ENCODE results near the gene LDB2.

Gene LDB2

GRCh38 chr4:16480011-16480410 is 418.4 kb downstream of the LDB2 start:
- no peak for DNase-seq (ENCODE audit: low spot score)
- in situ Hi-C loops (cut with MboI; ENCODE audit: low pct_unique_long_range_greater_than_20kb, low sequenced_read_pairs, unreplicated experiment) = no loop called here
- no peak for TF ChIP-seq CTCF (IDR thresholded peaks at IDR 0.05; ENCODE audit: extremely low read depth, insufficient read depth, missing control alignments)

- in situ Hi-C loops (cut with MboI; ENCODE audit: low pct_unique_long_range_greater_than_20kb, low sequenced_read_pairs, unreplicated experiment) = no loop called here
- no peak for TF ChIP-seq CTCF (IDR thresholded peaks at IDR 0.05; ENCODE audit: extremely low read depth, insufficient read depth, missing control alignments)
- no peak for DNase-seq (ENCODE audit: low spot score)
Measured at GRCh38 chr4:16472537-16472936, 425.9 kb downstream of the LDB2 start.

GRCh38 chr4:16467061-16467460 is 431.4 kb downstream of the LDB2 start:
- in situ Hi-C loops (cut with MboI; ENCODE audit: low pct_unique_long_range_greater_than_20kb, low sequenced_read_pairs, unreplicated experiment) = no loop called here
- DNase-seq (ENCODE audit: low spot score) = no peak
- no peak for TF ChIP-seq CTCF (IDR thresholded peaks at IDR 0.05; ENCODE audit: extremely low read depth, insufficient read depth, missing control alignments)

- no peak for TF ChIP-seq CTCF (IDR thresholded peaks at IDR 0.05; ENCODE audit: extremely low read depth, insufficient read depth, missing control alignments)
- DNase-seq (ENCODE audit: low spot score) = no peak
- in situ Hi-C loops (cut with MboI; ENCODE audit: low pct_unique_long_range_greater_than_20kb, low sequenced_read_pairs, unreplicated experiment) = no loop called here
Measured at GRCh38 chr4:16466581-16466980, 431.9 kb downstream of the LDB2 start.

- in situ Hi-C loops (cut with MboI; ENCODE audit: low pct_unique_long_range_greater_than_20kb, low sequenced_read_pairs, unreplicated experiment) = no loop called here
- no peak for DNase-seq (ENCODE audit: low spot score)
- TF ChIP-seq CTCF (IDR thresholded peaks at IDR 0.05; ENCODE audit: extremely low read depth, insufficient read depth, missing control alignments) = no peak
Measured at GRCh38 chr4:16464651-16465050, 433.8 kb downstream of the LDB2 start.

- in situ Hi-C loops (cut with MboI; ENCODE audit: low pct_unique_long_range_greater_than_20kb, low sequenced_read_pairs, unreplicated experiment) = no loop called here
- TF ChIP-seq CTCF (IDR thresholded peaks at IDR 0.05; ENCODE audit: extremely low read depth, insufficient read depth, missing control alignments) = no peak
- DNase-seq (ENCODE audit: low spot score) = no peak
Measured at GRCh38 chr4:16462656-16463055, 435.8 kb downstream of the LDB2 start.

GRCh38 chr4:16461362-16461761 is 437.1 kb downstream of the LDB2 start:
- in situ Hi-C loops (cut with MboI; ENCODE audit: low pct_unique_long_range_greater_than_20kb, low sequenced_read_pairs, unreplicated experiment) = no loop called here
- DNase-seq (ENCODE audit: low spot score) = no peak
- no peak for TF ChIP-seq CTCF (IDR thresholded peaks at IDR 0.05; ENCODE audit: extremely low read depth, insufficient read depth, missing control alignments)

Data from GM13977 (cell line).